ENCODE measurements around the gene N4BP2L2.

Gene N4BP2L2

GRCh38 chr13:32471187-32471922 is 67.2 kb downstream of the N4BP2L2 start:
- H3K9me3 ChIP-seq (ENCODE audit: control insufficient read depth, insufficient read depth, low read length) = no peaks in the 10 kb centered on the region
- no CpG with 5 or more reads among the region's 12 CpGs for WGBS (ENCODE audit: insufficient coverage, insufficient read length)
- DNase-seq (ENCODE audit: low read depth, low spot score) = no peak
- H3K27me3 ChIP-seq (ENCODE audit: control insufficient read depth, insufficient read depth, low read length) = no peaks in the 10 kb centered on the region
- no peak overlapping the region for H3K4me3 ChIP-seq (ENCODE audit: low read length)
- H3K27ac ChIP-seq (ENCODE audit: low read length) = no peak overlapping the region
- H3K36me3 ChIP-seq (ENCODE audit: control insufficient read depth, insufficient read depth, low read length) = no peaks in the 10 kb centered on the region
- H3K4me1 ChIP-seq (ENCODE audit: control insufficient read depth, insufficient read depth, low read length) = no peaks in the 10 kb centered on the region

- no CpG with 5 or more reads among the region's 6 CpGs for WGBS (ENCODE audit: insufficient coverage, insufficient read length)
- DNase-seq (ENCODE audit: low read depth, low spot score) = no peak
- no peaks in the 10 kb centered on the region for H3K9me3 ChIP-seq (ENCODE audit: control insufficient read depth, insufficient read depth, low read length)
- no peaks in the 10 kb centered on the region for H3K27me3 ChIP-seq (ENCODE audit: control insufficient read depth, insufficient read depth, low read length)
- H3K36me3 ChIP-seq (ENCODE audit: control insufficient read depth, insufficient read depth, low read length) = no peaks in the 10 kb centered on the region
- H3K4me3 ChIP-seq (ENCODE audit: low read length) = no peak overlapping the region
- no peaks in the 10 kb centered on the region for H3K4me1 ChIP-seq (ENCODE audit: control insufficient read depth, insufficient read depth, low read length)
- no peak overlapping the region for H3K27ac ChIP-seq (ENCODE audit: low read length)
Observed at GRCh38 chr13:32468502-32469142, 70.0 kb downstream of the N4BP2L2 start.

GRCh38 chr13:32456591-32456990 is 82.0 kb downstream of the N4BP2L2 start:
- Histone ChIP-seq H3K36me3 (ENCODE audit: control insufficient read depth, insufficient read depth, low read length) (no peaks in the 10 kb centered on the region), H3K27me3 (ENCODE audit: control insufficient read depth, insufficient read depth, low read length) (no peaks in the 10 kb centered on the region), H3K4me3 (ENCODE audit: low read length) (no peak overlapping the region), H3K27ac (ENCODE audit: low read length) (no peak overlapping the region), H3K4me1 (ENCODE audit: control insufficient read depth, insufficient read depth, low read length) (no peaks in the 10 kb centered on the region), H3K9me3 (ENCODE audit: control insufficient read depth, insufficient read depth, low read length) (no peaks in the 10 kb centered on the region)
- no peak for DNase-seq (ENCODE audit: low read depth, low spot score)
- no CpG with 5 or more reads among the region's 2 CpGs for WGBS (ENCODE audit: insufficient coverage, insufficient read length)

DNA sequence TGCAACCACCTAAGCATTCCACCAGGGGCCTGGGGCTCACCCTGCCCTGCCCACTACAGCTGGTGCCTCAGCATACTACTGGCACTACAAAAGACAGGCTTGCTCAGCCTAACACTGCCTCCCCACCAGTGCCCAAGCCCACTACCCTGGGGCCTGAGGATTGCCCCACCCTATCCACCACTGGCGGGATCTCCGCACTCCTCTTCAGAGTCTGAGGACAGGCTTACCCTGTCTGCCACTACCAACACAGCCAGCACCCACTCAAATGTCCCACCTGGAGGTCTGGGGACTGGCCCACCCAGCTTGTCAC is 83.0 kb downstream of the N4BP2L2 start:
- no peak overlapping the region for H3K4me3 ChIP-seq (ENCODE audit: low read length)
- no peak overlapping the region for H3K27ac ChIP-seq (ENCODE audit: low read length)
- H3K27me3 ChIP-seq (ENCODE audit: control insufficient read depth, insufficient read depth, low read length) = no peaks in the 10 kb centered on the region
- no peaks in the 10 kb centered on the region for H3K4me1 ChIP-seq (ENCODE audit: control insufficient read depth, insufficient read depth, low read length)
- H3K9me3 ChIP-seq (ENCODE audit: control insufficient read depth, insufficient read depth, low read length) = no peaks in the 10 kb centered on the region
- no CpG with 5 or more reads among the region's 2 CpGs for WGBS (ENCODE audit: insufficient coverage, insufficient read length)
- no peak for DNase-seq (ENCODE audit: low read depth, low spot score)
- no peaks in the 10 kb centered on the region for H3K36me3 ChIP-seq (ENCODE audit: control insufficient read depth, insufficient read depth, low read length)

GRCh38 chr13:32454886-32455593 is 83.6 kb downstream of the N4BP2L2 start:
- WGBS (ENCODE audit: insufficient coverage, insufficient read length) = no CpG with 5 or more reads among the region's 8 CpGs
- H3K27ac ChIP-seq (ENCODE audit: low read length) = no peak overlapping the region
- H3K27me3 ChIP-seq (ENCODE audit: control insufficient read depth, insufficient read depth, low read length) = no peaks in the 10 kb centered on the region
- H3K9me3 ChIP-seq (ENCODE audit: control insufficient read depth, insufficient read depth, low read length) = no peaks in the 10 kb centered on the region
- H3K36me3 ChIP-seq (ENCODE audit: control insufficient read depth, insufficient read depth, low read length) = no peaks in the 10 kb centered on the region
- DNase-seq (ENCODE audit: low read depth, low spot score) = no peak
- no peaks in the 10 kb centered on the region for H3K4me1 ChIP-seq (ENCODE audit: control insufficient read depth, insufficient read depth, low read length)
- H3K4me3 ChIP-seq (ENCODE audit: low read length) = no peak overlapping the region

DNA sequence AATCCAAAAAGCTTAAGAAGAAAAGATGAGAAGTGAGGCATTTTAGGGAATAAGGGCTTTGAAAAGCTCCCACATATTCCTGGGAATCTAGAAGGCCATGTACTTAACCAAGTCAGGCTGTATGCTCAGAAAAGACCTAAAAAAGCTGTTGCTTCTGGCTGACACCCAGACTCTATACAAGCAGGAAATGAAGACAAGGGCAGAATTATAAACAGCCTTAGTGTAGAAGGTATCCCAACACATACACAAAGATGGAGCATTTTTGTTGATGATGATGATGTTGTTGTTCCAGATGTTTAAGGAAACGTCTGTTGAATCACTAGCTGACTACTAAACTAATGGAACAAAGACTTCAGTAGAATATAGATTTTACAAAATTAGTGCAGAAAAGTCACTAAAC is 84.6 kb downstream of the N4BP2L2 start:
- no peaks in the 10 kb centered on the region for H3K36me3 ChIP-seq (ENCODE audit: control insufficient read depth, insufficient read depth, low read length)
- H3K4me1 ChIP-seq (ENCODE audit: control insufficient read depth, insufficient read depth, low read length) = no peaks in the 10 kb centered on the region
- WGBS (ENCODE audit: insufficient coverage, insufficient read length) = no CpG with 5 or more reads among the region's 1 CpG
- DNase-seq (ENCODE audit: low read depth, low spot score) = no peak
- H3K9me3 ChIP-seq (ENCODE audit: control insufficient read depth, insufficient read depth, low read length) = no peaks in the 10 kb centered on the region
- no peak overlapping the region for H3K4me3 ChIP-seq (ENCODE audit: low read length)
- no peaks in the 10 kb centered on the region for H3K27me3 ChIP-seq (ENCODE audit: control insufficient read depth, insufficient read depth, low read length)
- no peak overlapping the region for H3K27ac ChIP-seq (ENCODE audit: low read length)

DNA sequence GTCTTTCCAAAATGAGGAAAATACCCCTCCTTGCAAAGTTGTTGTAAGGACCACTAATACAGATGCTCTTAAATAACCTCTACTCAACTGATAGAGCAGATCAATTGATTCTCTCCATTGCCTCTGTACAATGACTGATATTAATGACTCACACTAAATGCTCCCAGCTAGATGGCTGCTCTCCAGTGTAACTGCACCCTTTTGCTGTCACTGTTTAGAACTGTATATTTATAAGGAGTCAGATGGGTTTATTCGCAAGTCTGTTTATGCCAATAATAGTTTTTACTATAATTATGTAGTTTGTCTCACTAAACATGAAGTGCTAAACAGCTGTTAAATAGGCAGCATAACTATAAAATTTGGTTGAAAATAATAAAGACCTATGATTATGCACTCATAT is 89.6 kb downstream of the N4BP2L2 start:
- WGBS (ENCODE audit: insufficient coverage, insufficient read length) = no CpG with 5 or more reads among the region's 1 CpG
- H3K27me3 ChIP-seq (ENCODE audit: control insufficient read depth, insufficient read depth, low read length) = no peaks in the 10 kb centered on the region
- H3K4me3 ChIP-seq (ENCODE audit: low read length) = no peak overlapping the region
- no peaks in the 10 kb centered on the region for H3K9me3 ChIP-seq (ENCODE audit: control insufficient read depth, insufficient read depth, low read length)
- H3K27ac ChIP-seq (ENCODE audit: low read length) = no peak overlapping the region
- no peak for DNase-seq (ENCODE audit: low read depth, low spot score)
- no peaks in the 10 kb centered on the region for H3K4me1 ChIP-seq (ENCODE audit: control insufficient read depth, insufficient read depth, low read length)
- H3K36me3 ChIP-seq (ENCODE audit: control insufficient read depth, insufficient read depth, low read length) = no peaks in the 10 kb centered on the region

- Histone ChIP-seq H3K9me3 (ENCODE audit: control insufficient read depth, insufficient read depth, low read length) (no peaks in the 10 kb centered on the region), H3K27ac (ENCODE audit: low read length) (no peak overlapping the region), H3K36me3 (ENCODE audit: control insufficient read depth, insufficient read depth, low read length) (no peaks in the 10 kb centered on the region), H3K27me3 (ENCODE audit: control insufficient read depth, insufficient read depth, low read length) (no peaks in the 10 kb centered on the region), H3K4me3 (ENCODE audit: low read length) (no peak overlapping the region), H3K4me1 (ENCODE audit: control insufficient read depth, insufficient read depth, low read length) (no peaks in the 10 kb centered on the region)
- no peak for DNase-seq (ENCODE audit: low read depth, low spot score)
Observed at GRCh38 chr13:32447894-32448623, 90.5 kb downstream of the N4BP2L2 start.

GRCh38 chr13:32446773-32447465 is 91.7 kb downstream of the N4BP2L2 start:
- no peaks in the 10 kb centered on the region for H3K4me1 ChIP-seq (ENCODE audit: control insufficient read depth, insufficient read depth, low read length)
- no peak overlapping the region for H3K4me3 ChIP-seq (ENCODE audit: low read length)
- DNase-seq (ENCODE audit: low read depth, low spot score) = no peak
- no peaks in the 10 kb centered on the region for H3K27me3 ChIP-seq (ENCODE audit: control insufficient read depth, insufficient read depth, low read length)
- WGBS (ENCODE audit: insufficient coverage, insufficient read length) = no CpG with 5 or more reads among the region's 2 CpGs
- H3K27ac ChIP-seq (ENCODE audit: low read length) = no peak overlapping the region
- no peaks in the 10 kb centered on the region for H3K36me3 ChIP-seq (ENCODE audit: control insufficient read depth, insufficient read depth, low read length)
- no peaks in the 10 kb centered on the region for H3K9me3 ChIP-seq (ENCODE audit: control insufficient read depth, insufficient read depth, low read length)

- Histone ChIP-seq H3K27me3 (ENCODE audit: control insufficient read depth, insufficient read depth, low read length) (no peaks in the 10 kb centered on the region), H3K27ac (ENCODE audit: low read length) (no peak overlapping the region), H3K4me3 (ENCODE audit: low read length) (no peak overlapping the region), H3K4me1 (ENCODE audit: control insufficient read depth, insufficient read depth, low read length) (no peaks in the 10 kb centered on the region), H3K9me3 (ENCODE audit: control insufficient read depth, insufficient read depth, low read length) (no peaks in the 10 kb centered on the region), H3K36me3 (ENCODE audit: control insufficient read depth, insufficient read depth, low read length) (no peaks in the 10 kb centered on the region)
- DNase-seq (ENCODE audit: low read depth, low spot score) = no peak
- no CpG with 5 or more reads among the region's 3 CpGs for WGBS (ENCODE audit: insufficient coverage, insufficient read length)
Observed at GRCh38 chr13:32446220-32446619, 92.4 kb downstream of the N4BP2L2 start.

All from iPS DF 6.9 (cell line).